ENCODE measurements around the gene ANKRD66.

The ANKRD66 gene

DNA sequence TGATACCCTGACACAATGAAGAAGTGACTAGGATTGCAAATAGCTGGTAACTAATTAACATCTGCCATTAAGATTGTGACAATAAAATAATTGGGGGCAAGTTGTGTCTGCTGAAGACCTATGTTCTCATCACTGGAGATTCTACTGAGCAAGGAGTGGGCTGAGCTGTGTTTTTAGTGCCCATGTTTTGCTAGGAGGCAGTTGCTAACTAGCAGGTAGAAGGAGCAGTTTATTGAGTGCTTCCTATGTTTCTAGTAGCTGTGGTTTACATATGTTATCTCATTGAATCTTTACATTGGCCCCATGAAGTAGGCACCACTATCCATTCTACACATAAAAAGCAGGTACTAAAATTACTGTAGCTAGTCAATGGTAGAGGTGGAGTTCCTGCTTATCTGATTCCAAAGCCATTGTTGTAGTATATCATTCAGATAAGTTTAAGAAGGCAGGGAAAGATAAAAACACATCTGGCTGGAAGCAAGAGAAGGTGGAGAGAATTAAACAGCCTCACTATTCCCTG, 43.7 kb downstream of the ANKRD66 start:
- DNase-seq (ENCODE audit: low read depth in 3 of 3) = no peak

DNA sequence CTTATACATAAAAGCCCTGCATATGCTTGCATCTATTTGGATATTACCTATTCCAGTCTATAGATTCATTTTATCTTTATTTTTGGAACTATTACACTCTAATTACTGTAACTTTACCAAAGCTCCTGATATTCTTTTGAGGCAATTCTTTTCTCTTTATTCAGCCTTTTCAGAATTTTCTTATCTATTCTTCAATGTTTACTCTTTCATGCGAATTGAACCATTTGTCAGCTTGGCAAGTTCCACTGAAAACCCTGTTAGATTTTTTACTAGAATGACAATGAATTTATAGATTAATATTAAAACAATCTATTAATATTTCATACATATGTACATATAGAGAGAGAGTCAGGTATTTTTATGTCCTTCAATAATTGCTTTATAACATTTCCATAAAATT, 45.9 kb downstream of the ANKRD66 start:
- DNase-seq (ENCODE audit: low read depth in 3 of 3) = no peak

DNA sequence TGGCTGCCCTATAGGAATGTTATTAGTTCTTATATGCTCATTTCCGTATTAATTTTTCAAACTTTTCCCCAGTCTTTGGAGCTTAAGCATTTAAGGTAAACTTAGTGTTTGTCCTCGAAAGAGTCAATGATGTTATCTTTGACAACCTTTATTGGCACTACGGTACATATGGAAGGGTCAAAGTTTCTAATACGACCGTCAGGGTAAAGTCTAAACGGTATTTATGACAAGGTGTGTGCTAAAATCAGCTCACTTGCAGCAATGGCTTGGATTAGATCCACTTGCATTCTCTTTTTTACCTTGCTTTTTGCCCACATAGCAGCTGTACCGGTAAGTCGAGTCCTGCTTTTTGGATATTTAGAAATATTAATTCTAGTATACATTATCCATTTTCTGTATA, 46.4 kb downstream of the ANKRD66 start, which contains the start of gene MEP1A:
Gene MEP1A (plus strand): TSS at position 252 of the 400 bp plus-strand sequence. CDS start 10 bp downstream, at position 262.
- DNase-seq (ENCODE audit: low read depth in 3 of 3) = no peak

DNA sequence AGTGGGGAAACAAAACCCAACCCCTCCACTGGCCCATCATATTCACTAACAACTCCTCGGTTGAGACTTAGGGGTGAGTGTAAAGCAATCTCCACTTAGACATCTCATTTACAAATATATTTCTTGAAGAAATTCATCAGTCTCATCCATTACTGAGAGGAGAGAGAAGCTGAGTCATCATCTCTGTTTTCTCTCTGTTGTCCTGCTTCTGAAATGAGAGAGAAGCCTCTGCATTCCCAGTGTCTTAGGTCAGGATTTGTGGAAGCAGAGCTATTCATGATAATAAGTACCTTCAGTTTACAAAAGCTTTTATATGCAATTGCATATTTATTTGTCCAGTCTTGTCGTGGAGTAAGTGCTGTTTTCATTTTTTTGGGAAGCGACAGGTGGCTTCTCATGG, 47.3 kb downstream of the ANKRD66 start:
- DNase-seq (ENCODE audit: low read depth in 3 of 3) = no peak

DNA sequence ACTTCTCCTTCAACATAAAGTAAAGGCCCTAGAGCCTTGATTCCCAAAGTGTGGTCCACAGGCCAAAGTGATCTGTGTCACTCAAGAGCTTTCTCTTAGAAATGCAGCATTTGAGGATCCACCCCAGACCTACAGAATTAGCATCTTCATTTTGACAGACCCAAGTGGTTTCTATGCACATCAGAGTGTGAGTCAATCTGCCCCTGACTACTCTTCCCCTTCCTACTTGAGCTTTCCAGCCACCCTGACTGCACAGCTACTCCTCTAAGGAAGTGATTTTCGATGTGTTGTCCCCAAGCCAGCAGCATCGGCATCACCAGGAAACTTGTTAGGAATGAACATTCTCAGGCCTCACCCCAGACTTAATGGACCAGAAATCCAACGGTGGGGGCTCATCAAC, 49.1 kb downstream of the ANKRD66 start:
- no peak for DNase-seq (ENCODE audit: low read depth in 3 of 3)

DNA sequence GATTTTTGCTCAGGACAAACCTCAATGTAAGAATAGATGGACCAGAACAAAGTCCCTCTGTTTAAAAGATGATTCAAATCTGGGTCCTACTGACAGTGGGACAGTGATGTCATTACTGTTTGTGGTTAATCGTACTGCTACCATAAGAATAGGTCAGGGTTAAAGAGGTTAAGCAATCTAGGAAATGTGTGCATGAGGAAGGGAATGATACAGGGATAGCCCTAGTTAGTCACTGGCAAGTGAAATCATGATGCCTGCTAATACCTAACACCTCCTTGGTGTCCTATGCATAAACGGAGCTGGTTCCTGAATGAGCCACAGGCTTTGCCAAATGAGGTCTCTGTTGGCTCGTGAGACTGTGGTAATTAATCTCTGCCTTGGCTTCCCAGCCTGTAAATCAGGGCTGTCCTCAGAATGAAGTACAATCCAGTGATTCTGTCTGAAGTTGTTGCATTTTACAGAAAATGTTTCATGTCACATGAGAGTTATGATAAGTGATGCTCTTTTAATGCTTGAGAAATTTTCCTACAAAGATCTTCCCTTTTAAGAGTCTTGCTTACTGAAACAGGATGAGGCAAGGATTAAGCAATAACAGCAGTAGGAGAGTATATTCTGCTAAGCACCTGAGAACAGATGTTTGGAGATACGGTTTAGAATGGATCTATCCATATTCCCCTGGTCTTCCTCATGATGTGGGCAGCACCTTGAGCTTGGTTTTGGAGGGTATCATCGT, 50.3 kb downstream of the ANKRD66 start:
- DNase-seq (ENCODE audit: low read depth in 3 of 3) = no peak

DNA sequence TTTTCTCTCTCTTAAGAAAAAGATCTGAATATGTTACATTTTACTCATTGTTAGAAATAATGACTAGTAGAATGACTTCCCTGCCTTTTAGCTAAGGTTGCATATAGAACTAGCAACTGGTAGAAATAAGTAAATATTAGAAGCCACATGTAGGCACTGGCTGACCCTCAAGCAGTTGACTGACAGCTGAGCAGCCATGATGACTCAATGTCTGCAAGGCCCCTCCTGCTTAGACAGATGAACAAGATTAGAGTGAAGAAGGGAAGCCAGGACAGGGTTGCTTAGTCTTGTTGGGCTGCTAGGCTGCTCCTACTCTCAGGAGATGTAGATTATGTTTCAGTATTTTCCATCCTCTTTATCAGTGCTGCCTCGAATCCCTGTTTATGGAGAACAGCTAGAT, 52.9 kb downstream of the ANKRD66 start:
- no peak for DNase-seq (ENCODE audit: low read depth in 3 of 3)

DNA sequence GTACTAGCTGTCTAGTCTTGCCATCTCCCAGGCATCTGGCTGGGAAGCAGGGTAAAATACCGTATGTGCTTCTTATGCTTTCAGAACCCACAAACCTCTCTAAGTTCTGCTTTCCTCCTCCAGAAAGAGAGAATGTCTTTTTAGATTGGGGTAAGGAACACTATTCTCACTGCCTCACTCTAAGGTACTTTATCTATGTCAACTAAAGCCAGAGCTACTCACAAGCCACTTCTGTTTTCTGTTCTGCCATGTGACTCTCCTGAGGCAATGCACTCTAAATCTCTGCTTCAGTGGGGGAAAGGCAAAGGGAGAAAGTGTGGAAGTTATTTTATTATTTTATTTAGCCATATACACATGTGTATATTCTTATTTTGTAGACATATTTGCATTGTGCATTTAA, 62.1 kb downstream of the ANKRD66 start:
- DNase-seq (ENCODE audit: low read depth in 3 of 3) = no peak
